Activated T-cell treated with anti-CD3 and anti-CD28 coated beads, Interleukin-2, amount 50 U/mL, for 48 hours (primary cell): ENCODE data around the gene SERPINB2.
"Not testable (repeated sequence)": the region's sequence is repeated elsewhere in the genome, so short reads cannot be mapped to it uniquely, and the experiment has no call there.

ENCODE experiments used
- DNase-seq, 2 experiments: peaks; one replicate each; pipeline ENCODE4 v3.0.0-alpha.2; 2020

Gene SERPINB2

DNA sequence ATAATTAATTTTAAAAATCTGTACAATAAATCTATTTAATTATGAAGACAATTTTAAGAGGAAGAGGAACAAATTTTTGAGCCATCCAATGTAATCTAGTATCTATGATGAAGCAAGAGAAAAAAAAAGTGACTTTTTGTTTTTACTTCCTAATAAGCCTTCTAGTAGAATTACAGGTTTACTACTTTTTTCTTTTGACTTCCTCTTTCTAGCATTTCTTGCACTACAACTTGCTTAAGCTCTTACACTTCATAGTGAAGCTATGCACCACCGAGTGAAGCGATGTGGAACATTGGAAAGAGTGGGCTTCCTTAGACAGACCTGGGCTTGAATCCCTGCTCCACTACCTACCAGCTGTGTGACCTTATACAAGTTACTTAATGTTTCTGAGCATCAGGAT lies 2.1 kb downstream of the SERPINB2 start:
- DNase-seq: no peak

DNA sequence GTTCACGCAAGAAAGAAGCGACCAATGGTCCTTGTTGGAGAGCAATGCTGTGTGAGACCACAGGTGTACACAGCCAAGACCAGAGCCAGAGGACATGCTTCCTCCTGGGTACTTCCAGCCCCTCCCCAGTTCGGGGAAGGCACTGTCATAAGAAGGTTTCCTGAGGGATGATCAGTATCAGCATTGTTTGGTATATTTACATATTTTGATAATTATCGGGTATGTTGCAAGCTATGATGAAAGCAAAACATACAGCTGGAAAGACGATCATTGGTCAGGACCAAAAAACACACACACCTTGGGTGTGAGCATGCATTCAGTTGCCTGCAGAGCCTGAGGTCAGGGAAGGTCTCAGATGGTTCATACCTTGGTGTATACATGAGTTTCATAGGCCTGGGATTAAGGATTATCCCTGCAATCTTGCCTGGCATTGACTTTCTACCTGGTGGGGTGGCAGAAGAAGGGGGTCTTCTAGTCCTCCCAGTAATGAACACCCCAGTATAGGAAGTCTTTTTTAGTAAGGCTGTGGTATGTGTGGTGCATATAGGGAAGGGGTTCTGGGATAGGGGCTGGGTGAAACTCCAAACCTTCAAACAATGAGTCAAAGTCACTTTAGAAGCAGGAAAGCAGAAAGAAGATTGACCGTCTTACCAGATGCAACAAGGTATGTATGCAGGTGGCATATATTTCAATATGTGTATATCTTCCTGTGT lies 2.9 kb downstream of the SERPINB2 start:
- DNase-seq: no peak

DNA sequence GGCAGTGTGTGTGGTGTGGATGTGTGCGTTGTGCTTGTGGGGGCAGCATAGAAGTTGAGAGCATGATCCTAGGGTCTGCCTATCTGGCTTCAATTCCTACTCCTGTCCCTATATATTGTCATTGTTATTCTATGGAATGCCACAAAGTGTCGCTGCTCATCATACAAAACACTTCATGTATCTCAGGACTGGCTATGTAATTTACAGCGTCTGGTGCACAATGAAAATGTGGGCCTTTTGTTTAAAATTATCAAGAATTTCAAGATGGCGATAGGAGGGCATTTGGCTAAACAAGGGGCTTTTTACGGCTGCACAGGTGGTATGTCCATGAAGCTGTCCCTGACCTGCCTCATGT lies 3.4 kb downstream of the SERPINB2 start:
- DNase-seq: no peak

DNA sequence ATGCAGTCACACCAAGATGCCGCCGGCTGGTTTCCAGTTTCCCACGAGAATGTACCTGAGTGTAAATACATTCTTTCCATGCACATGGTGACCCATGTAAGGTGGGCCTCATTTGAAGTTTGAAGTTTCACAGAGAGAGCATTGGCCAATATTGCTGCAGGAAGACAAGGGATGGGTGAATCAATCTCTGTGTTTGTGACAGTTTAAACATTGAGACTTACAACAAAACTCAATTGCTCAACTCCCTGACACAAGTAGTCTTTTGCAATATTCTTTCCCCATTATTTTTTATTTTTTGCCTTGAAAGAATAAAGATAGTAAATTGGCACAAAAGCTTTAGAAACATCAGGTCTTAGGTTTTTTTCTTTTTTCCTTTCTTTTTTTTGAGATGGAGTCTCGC lies 5.1 kb downstream of the SERPINB2 start:
- no peak for DNase-seq

DNA sequence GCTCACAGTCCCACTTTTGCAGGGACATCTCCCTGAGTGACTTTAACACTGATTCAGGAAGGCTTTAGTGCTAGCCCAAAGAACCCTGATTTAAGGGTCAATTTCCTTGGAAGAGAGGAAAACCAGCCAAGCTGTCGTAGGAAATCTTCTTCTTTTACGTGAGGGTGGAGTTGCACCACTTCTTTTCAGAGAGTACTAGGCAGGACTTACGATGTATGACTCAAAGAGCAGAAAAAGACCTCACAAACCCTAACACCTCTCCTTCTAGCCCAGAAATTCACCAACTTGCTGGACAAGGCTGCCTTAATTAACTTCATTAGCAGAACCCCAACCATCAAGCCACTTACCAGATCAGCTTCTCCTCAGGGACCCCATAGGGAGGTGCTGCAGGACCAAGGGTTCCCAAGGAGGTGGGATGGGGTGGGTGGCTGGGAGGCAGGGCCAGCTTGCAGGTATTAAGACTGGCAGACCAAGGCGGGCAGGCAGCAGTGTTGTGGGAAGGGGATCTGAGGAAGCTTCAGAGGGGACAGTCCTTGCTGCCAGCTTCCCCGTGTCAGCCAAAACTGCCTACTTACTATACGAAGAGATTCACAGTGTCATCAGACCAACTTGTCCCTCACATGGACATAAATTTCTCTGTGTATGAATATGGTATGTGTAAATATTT lies 6.7 kb downstream of the SERPINB2 start:
- DNase-seq: no peak

DNA sequence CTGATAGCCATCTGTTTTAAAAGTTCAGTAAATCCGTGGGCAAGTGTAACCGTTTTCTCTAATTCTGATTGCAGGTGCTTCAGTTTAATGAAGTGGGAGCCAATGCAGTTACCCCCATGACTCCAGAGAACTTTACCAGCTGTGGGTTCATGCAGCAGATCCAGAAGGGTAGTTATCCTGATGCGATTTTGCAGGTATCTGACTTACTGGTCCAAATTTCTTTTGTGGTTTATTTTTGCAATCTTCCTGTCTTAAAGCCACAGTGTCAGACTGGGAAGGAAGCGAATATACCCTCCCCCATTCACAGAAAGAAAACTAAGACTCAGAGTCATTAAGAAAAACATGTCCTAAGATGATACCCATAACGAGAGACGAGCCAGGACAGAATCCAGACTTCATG lies 7.7 kb downstream of the SERPINB2 start:
- no peak for DNase-seq

DNA sequence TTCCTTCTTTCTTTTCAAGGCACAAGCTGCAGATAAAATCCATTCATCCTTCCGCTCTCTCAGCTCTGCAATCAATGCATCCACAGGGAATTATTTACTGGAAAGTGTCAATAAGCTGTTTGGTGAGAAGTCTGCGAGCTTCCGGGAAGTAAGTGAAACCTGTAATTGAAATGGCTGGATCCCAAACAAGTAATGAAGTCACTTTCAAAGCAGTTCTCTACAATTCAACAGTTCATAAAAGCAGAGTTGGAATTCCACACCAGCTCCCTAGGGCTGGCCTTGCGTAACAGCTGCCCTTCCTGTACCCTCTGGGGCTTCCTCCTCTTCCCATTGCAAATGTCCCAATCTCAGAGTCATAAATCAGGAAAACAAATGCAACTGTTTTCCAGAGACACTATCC lies 9.6 kb downstream of the SERPINB2 start:
- no peak for DNase-seq

DNA sequence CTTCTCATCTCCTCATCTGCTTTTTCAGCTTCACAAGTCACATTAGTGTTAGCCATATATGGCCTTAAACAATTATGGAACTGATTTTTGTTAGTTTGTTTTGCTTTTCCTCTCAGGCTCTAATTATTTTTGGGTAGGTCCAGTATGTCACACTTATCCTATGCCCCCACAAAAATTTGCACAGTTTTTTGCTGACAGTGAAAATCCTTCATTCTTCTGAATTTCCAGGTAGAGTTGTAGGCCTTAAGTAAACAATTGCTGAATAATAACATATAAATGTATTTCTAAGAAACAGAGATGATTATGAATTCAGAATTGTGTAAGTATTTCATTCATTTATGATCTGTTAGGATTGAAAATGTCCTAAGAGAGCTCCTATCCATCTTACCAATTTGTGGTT lies 11.7 kb downstream of the SERPINB2 start:
- DNase-seq: no peak

DNA sequence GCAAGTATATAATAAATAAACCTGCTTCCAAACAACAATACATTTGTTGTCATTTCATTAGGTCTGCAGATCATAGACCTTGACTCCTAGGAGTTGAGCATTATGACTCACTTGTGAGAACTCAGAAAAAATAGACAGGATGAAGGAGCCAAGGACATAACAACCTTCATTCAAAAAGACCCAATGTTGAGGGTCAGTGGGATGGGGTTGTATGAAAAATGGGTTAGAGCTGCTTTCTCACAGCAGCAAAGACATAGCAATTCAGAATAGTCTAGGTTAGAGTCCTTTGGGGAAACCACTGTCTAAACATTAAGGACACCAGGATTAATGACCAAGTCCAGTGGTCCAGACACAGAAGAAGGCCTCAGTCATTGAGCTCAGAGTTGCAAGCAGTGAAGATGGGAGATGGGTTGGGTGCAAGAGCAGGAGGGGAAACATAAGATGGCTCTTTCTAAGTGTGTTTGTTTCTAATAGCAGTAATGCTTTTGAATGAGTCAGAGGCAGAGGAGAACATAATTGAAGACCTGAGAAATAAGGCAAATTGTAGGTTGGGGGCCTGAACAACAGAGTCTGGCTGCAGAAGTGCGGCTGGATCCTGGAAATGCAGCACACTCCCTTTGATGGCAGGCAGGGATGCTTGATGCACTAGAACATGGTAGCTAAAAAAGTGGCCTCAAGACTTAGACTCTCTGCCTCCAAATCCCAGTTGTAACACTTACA lies 16.5 kb downstream of the SERPINB2 start:
- no peak for DNase-seq

DNA sequence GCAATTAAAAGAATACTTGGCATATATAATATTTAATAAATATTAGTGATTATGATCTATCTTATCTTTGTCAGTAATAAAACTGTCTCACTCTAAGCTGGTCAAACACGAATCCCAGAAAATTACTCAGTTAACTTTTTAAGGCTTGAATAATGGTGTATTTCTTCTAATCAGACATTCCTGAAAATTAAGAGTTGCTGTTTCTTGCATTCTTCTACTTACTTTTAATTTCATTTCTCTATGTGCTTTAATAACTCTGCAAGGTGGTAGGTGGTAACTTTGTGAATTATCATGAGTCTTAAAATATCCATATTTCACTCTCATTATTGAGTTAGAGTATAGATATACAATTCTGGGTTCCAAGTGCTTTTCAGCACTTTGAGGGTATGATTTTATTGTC lies 17.2 kb downstream of the SERPINB2 start:
- no peak for DNase-seq

DNA sequence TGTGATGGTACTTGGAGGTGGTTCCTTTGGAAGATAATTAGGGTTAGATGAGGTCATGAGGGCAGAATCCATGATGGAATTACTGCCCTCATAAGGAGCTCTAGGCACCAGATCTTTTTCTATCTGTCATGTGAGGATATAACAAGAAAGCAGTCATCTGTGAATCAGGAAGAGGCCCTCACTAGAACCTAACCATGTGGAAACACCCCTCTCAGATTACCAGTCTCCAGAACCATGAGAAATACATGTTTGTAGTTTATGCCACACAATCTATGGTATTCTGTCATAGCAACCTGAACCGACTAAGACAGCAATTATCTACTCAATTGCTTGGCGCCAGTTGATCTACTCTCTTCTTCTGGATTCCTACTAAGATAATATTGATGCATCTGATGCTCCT lies 17.9 kb downstream of the SERPINB2 start:
- DNase-seq: no peak

DNA sequence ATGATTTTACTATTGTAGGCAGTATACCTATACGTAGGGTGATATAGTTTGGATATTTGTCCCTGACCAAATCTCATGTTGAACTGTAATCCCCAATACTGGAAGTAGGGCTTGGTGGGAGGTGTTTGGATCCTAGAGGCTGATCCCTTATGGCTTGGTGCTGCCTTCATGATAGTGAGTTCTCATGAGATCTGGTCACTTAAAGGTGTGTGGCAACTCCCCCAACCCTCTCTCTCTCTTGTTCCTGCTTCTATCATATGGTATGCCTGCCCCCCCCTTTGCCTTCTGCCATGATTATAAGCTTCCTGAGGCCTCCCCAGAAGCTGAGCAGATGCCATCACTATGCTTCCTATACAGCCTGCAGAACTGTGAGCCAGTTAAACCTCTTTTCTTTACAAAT lies 18.6 kb downstream of the SERPINB2 start:
- no peak for DNase-seq

DNA sequence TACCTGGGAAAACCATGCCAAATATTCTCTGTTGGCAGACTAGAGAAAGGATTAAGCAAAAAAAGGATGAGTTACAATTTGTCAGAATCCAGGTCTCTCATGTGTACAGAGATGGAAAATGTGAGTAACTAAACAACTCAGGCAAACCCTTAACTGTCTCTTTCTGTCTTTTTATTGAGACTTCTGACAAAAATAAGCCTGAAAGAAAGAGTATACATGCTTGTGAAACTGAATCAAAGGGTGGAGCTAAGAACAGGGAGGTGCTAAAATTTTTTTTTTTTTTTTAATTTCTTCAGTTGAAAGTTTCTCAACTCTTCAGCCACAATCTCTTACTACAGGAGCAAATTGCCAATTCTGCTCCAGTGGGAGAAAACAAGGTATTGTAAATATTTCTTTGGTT lies 20.2 kb downstream of the SERPINB2 start, which contains the start of gene SERPINB10:
Gene SERPINB10 (plus strand): TSS at position 295 of the 400 bp plus-strand sequence. CDS start 7,553 bp downstream, outside the sequence.
- DNase-seq: no peak

DNA sequence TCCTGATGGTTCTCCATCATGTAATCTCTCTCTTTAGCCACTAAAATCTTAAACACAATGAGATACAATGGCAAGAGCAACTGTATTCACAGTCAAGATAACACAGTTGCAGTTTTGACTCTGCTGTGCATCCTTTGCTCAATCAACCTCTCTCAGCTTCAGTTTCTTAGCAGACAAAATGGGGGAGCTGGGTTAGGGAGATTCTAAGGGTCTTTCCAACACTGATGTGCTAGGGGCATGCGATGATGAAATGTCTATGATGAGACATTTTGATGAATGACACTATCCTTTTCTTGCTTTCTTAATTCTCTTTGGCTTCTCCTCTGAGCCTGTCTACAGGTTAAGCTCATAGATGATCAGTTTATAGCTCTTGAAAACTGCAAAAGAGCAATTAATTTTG lies 21.4 kb downstream of the SERPINB2 start:
- DNase-seq: no peak

DNA sequence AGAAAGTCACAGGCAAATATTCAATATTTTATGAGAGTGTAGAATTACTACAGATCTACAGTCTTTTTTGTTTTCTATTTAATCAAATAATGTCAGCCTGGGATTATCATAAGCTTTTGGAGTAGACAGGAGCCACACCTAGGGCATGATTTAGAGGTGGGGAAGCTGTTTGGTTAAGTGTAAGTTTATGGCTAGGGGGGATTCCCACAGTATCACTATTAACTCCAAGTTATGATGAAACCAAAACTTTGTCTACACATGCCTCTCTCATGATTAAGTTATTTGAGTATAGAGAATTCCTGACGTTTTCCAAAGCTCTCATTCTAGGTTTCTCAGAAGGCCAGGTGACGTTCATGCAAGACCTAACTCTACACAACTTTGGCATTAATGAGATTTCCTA lies 22.4 kb downstream of the SERPINB2 start:
- DNase-seq: no peak

DNA sequence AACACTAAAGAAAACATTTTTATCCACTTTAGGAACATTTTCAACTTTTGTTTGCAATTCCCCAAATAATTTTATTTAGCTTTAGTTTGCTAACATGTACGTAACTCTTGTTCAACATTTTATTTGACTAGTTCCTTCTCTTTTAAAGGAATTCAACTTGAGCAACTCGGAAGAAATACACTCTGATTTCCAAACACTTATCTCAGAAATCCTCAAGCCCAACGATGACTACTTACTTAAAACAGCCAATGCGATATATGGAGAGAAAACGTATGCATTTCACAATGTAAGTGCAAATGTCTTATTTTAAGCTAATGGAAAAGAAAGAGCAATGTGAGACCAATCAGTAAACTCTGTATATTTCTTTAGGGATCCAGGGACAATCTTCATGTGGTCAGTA lies 30.3 kb downstream of the SERPINB2 start:
- DNase-seq: no peak

DNA sequence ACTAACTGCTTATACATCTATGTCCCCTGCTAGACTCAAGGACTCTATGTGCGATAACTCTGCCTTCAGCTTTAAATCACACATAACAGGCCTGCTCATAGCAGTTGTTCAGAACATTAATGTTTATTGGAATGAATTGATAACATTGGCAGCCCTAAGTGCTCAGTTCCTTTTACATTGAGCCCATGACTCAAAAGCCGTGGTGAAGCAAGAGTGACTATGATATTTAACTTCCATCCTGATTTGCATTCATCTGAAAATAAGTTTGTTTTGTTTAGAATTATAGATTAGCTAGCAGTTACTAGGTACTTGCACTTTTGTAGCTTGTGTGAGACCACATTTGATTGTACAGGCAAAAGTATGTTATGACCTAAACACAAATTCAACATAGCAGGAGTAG lies 34.5 kb downstream of the SERPINB2 start:
- no peak for DNase-seq

DNA sequence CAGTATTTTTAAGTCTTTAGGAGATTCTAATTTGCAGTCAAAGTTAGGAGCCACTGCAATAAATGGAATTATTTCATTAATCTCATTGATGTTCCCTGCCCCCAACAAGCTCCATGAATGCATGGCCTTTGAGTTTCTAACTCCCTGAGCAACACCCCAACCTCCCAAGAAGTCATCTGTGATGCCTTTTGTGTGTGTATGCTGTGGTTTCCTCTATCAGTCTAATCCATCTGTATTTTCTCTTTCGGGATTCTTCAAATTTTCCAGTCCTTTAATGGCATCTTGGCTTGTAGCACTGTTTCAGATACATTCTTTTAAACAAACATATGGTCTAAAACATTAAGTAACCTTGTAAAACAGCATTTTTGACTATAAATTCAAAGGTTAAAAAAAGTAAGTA lies 37.0 kb downstream of the SERPINB2 start:
- DNase-seq: no peak

DNA sequence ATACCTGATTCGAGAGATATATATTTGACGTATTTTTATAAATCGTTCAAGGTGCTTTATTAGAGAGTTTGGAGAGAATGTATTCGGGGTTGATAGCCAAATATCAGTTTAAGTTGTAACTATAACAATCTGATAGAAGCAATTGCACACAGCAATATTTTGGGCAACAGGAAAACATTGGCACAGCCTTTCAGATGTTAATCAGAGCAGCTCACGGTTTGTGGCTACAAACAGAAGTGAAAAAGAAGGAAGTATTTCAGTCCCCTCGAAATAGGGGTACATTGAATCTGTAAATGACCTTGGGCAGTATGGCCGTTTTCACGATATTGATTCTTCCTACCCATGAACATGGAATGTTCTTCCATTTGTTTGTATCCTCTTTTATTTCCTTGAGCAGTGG lies 40.8 kb downstream of the SERPINB2 start:
- DNase-seq: no peak

DNA sequence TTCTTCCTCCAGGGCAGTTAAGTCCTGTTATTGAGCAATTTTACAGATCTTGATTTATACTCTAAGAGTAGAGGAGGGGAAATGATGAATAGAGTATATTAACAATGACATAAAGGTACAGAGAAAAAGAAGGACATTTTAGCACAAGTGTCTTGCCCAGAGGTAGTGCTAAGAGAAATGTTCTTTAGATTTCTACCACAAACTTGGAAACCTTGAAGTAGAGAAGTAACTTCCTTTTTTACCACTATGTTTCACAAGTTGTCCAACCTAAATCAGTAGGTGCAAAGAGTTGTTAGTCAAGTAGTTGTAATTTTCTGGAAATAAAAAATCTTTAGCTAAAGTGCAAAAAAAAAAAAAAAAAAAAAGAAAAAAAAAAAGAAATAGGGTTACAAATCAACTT lies 41.9 kb downstream of the SERPINB2 start:
- not testable (repeated sequence) for DNase-seq

DNA sequence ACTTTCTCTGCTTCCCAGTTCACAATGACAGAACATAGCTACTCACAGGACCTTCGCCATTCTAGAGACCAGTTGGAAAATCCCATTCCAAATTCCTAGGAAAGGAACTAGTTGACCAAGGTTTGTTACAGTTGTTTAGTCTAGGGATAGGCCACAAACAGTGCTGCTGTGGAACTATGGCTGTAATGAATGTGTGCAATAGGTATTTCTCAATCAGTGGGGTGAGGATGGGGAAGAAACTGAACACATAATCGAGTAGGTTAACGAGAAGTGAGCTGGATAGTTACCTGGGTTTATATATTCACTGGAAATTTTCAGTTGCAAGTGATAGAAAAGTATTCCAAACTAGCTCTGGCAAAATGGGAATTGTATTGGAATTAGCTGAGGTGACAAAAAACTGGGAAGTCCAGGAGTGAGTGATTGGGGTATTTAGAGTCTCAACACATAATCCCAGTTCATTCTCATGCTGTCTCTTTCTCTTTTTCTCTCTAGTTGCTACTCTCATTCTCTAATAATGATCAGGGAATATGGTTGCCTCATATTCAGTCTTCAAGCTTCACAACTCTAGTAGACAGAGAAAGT lies 43.4 kb downstream of the SERPINB2 start:
- no peak for DNase-seq

DNA sequence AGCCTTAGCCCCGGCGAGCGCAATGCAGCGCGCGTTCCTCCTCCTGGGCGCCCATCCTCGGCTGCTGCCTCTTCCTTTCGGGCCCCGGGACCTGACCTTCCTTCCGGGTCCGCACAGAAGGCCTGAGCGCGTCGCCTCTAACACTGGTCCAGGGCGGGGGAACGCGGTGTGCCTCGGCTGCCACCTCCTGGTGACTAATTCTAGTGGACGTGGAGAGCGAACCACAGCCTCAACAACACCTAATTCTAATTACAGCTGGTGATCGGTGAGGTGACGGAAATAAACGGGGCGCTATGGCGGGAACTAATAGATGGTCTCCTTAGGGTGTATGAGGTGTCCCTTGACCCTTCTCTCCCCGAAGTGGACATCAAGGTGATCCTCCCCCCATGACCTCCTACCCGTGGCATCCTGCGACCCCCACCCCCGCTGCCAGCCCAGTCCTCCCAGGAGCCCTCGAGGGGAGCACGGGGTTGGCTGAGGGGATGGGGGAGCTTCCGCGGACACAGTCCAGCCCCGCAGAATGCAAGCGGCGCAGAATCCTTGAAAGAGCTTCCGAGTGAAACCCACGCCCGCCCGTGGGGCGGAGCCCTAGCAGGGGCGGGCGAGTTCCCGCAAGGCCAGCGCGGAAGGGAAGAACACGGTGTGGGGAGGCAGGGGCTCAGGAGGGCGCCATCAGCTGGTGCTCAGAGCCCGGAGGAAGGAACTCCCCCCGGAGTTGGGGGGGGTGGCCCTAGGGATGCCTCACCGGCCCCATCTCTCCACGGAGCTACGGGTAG lies 48.8 kb downstream of the SERPINB2 start:
- DNase-seq: peak; percentile 63 to 68

DNA sequence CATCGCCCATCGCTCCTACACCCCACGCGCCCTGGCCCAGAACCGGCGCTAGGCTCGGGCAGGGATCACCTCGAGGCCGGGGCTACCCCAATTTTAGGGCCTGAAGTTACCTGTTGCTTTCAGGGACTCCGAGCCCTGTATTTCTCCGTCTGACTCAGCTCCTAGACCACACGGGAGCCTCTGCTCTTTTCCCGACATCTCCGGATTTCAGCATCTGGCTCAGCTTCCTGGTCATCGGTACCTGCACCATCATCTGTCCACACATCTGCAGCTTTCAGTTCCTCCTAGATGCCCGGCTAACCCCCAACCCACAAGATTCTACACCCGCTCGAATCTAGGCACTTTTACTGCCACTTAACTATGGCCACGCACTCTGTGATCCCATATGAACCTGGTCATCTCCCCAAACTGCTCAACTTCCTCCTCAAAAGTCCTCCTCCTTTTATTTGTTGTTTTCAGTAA lies 49.5 kb downstream of the SERPINB2 start:
- no peak for DNase-seq
